Mucosa of rectum (tissue), 2 donors: ENCODE results near the gene ST13.

Source experiments
- H3K27ac ChIP-seq, 2 donors: one replicate each; pipeline ENCODE4 v1.7.0; 2013; ENCODE audit warnings: inconsistent platforms in 2 of 2, low read depth in 2 of 2, low read length in 2 of 2
- H3K27me3 ChIP-seq, 2 donors: one replicate each; pipeline ENCODE4 v1.7.0; 2013; ENCODE audit warnings: low read length in 2 of 2; ENCODE audit not compliant: control insufficient read depth in 2 of 2, insufficient read depth in 2 of 2
- H3K36me3 ChIP-seq, 2 donors: one replicate each; pipeline ENCODE4 v1.7.0; 2013; ENCODE audit warnings: low read length in 2 of 2; ENCODE audit not compliant: control insufficient read depth in 2 of 2, insufficient read depth in 2 of 2
- H3K4me1 ChIP-seq, 2 donors: one replicate each; pipeline ENCODE4 v1.7.0; 2013; ENCODE audit warnings: low read length in 2 of 2, mild to moderate bottlenecking in 1 of 2; ENCODE audit not compliant: control insufficient read depth in 2 of 2, insufficient read depth in 2 of 2
- H3K4me3 ChIP-seq, 2 donors: one replicate each; pipeline ENCODE4 v1.7.0; 2013; ENCODE audit warnings: low read length in 2 of 2
- H3K9ac ChIP-seq, 2 donors: one replicate each; pipeline ENCODE4 v1.7.0; 2013; ENCODE audit warnings: low read length in 2 of 2, low read depth in 1 of 2, mild to moderate bottlenecking in 1 of 2
- H3K9me3 ChIP-seq, 2 donors: one replicate each; pipeline ENCODE4 v1.7.0; 2013; ENCODE audit warnings: low read length in 2 of 2; ENCODE audit not compliant: control insufficient read depth in 2 of 2
- donor health status: healthy.
- donor health status: Normal muscosa, but diverticular disease.

The ST13 gene

DNA sequence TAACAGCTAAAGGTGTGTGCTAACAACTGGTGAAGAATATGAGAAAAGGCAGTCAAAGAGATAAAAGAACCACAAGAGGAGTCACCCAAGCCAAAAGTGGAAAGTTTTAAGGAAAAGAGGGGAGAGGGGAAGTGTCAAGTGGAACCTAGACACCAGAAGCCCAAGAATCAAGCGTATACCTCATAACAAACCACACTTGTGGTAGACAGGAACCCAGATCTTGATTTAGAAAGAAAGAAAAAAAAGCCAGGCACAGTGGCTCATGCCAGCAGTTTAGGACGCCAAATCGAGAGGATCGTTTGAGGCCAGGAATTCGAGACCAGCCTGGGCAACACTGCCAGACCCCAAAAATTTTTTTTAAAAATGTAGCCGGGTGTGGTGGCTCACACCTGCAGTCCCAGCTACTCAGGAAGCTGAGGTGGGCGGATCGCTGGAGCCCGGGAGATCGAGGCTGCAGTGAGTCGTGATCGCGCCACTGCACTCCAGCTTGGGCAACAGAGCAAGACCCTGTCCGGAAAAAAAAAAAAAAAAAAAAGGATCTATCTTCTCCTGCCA lies 38.2 kb downstream of the ST13 start:
- no peak overlapping the region for H3K27ac ChIP-seq
- H3K4me1 ChIP-seq = peaks cover 16 to 19% of the 10 kb centered on the region in 2 donors

DNA sequence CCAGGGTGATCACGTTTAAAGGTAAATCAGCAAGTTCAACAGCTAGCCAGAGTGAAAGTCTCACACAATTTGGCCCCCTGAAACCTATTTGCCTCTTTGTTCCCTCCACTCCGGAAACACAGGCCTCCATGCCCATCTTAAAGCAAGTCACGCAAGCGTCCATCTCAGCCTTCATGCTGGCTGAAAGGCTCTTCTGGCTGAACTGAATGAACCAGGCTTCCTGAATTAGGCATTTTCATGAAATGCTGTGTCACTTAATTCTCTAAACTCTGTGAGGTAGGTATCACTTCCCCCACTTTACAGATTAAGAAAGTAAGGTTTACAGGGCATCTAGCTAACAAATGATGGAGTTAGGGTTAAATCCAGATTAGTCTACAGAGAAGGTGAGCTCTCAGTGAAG lies 38.7 kb downstream of the ST13 start:
- Histone ChIP-seq H3K27ac (no peak overlapping the region), H3K9me3 (no peaks in the 10 kb centered on the region), H3K36me3 (no peaks in the 10 kb centered on the region), H3K4me1 (peaks cover 16 to 19% of the 10 kb centered on the region in 2 donors), H3K27me3 (no peaks in the 10 kb centered on the region), H3K9ac (no peak overlapping the region), H3K4me3 (no peak overlapping the region)

More for the DNA sequence above, 38.2 kb downstream of the ST13 start:
- peaks cover 0 to 3% of the 10 kb centered on the region in 2 donors for H3K36me3 ChIP-seq
- H3K9ac ChIP-seq = peak overlapping the region; percentile 85 to 87
- H3K9me3 ChIP-seq = no peaks in the 10 kb centered on the region
- peak overlapping the region; percentile 91 to 94 for H3K4me3 ChIP-seq
- H3K27me3 ChIP-seq = no peaks in the 10 kb centered on the region

DNA sequence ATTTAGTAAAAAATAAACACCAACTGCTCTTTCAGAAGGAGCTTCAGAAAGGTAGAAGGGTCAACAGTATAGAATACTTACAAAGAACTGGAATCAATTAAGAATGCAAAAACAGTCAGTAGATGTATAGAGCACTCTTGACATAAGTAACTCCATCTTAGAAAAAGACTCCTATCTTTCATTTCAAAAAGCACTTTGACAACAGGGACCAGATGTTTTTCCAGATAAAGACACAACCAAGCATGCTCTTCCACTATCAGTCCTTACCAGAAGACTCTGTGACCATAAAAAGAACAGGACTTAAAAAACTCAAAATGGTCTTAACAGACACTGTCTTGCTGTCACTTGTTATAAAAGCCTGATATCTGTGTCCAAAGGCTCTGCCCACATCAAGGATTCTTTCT lies 42.5 kb downstream of the ST13 start:
- Histone ChIP-seq H3K36me3 (no peaks in the 10 kb centered on the region), H3K9ac (no peak overlapping the region), H3K4me1 (peaks cover 8 to 13% of the 10 kb centered on the region in 2 donors), H3K27ac (no peak overlapping the region), H3K27me3 (no peaks in the 10 kb centered on the region), H3K9me3 (no peaks in the 10 kb centered on the region), H3K4me3 (no peak overlapping the region)

DNA sequence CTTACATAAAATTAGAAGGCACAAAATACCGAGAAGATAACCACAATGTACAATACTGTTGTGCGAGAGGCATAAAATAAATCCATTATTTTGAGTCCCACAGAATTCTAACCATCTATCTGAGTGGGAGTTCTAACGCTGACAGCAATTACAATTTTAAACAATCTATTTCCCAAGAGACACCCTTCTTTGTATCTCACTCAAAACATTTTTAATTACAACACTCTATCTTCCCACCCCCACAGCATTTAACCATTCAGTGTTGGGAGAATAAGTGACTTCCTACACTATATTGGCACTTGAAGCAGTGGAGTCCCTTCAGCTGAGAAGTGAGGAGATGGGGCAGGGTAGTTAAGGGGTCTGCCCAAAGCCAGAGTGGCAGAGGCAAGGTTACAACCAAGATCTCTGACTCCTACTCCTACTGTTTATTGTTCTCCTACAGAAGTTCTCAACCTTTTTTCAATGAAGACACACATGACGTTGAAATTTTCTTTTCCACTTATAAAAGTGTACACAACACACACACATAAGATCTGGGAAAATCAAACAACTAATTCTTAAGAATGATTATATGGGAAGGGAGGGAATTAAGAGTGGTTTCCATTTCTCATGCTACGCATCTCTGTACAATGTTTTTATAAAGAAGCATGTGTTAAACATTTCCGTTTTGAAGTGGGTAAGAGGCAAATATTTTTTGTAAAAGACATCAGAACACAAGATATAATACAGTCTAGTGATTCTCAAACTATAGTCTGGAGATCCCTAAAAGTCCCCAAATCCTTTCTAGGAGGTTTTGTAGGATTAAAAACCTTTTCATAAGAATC lies 48.2 kb downstream of the ST13 start:
- H3K9ac ChIP-seq = no peak overlapping the region
- H3K27ac ChIP-seq = no peak overlapping the region
- no peaks in the 10 kb centered on the region for H3K36me3 ChIP-seq
- no peaks in the 10 kb centered on the region for H3K9me3 ChIP-seq
- no peaks in the 10 kb centered on the region for H3K4me1 ChIP-seq
- no peaks in the 10 kb centered on the region for H3K27me3 ChIP-seq
- H3K4me3 ChIP-seq = no peak overlapping the region

DNA sequence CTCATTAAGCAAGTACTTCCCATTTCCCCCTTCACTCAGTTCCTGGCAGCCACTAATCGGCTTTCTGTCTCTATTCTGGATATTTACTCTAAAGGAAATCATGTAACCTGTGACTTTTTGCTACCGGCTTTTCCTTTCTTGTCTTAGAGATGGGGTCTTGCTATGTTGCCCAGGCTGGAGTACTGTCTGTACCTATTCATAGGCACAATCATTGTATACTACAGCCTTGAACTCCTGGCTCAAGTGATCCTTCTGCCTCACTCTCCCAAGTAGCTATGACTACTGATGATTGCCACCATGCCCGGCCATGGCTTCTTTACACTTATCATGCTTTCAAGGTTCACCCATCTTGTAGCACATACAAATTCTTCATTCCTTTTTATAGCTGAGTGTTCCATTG lies 49.7 kb downstream of the ST13 start:
- H3K9me3 ChIP-seq = no peaks in the 10 kb centered on the region
- H3K36me3 ChIP-seq = no peaks in the 10 kb centered on the region
- no peaks in the 10 kb centered on the region for H3K4me1 ChIP-seq
- H3K27ac ChIP-seq = no peak overlapping the region
- H3K4me3 ChIP-seq = no peak overlapping the region
- no peak overlapping the region for H3K9ac ChIP-seq
- H3K27me3 ChIP-seq = no peaks in the 10 kb centered on the region

DNA sequence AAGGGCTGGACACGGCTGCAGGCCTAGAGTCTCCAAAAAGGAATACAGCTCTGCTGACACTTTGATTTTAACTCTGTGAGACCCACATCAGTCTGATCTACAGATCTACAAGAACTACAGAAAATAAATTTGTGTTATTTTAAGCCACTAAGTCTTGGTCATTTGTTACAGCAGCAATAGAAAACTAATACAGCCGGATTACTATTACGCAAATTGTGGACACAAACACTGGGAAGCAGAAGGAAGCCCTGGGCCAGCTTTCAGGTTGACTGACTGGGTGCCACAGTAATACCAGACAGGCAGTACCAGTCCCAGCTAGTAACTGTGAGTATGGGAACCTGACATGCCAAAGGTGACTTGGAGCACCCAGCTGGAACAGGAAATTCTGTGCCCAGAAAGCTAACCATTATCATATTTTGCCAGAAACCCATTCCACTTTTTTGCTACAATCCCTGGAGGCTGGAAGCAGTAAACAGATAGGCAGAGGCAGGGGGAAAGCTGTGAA lies 50.7 kb downstream of the ST13 start:
- no peak overlapping the region for H3K4me3 ChIP-seq
- no peak overlapping the region for H3K9ac ChIP-seq
- no peaks in the 10 kb centered on the region for H3K27me3 ChIP-seq
- no peak overlapping the region for H3K27ac ChIP-seq
- no peaks in the 10 kb centered on the region for H3K9me3 ChIP-seq
- H3K36me3 ChIP-seq = no peaks in the 10 kb centered on the region
- no peaks in the 10 kb centered on the region for H3K4me1 ChIP-seq

DNA sequence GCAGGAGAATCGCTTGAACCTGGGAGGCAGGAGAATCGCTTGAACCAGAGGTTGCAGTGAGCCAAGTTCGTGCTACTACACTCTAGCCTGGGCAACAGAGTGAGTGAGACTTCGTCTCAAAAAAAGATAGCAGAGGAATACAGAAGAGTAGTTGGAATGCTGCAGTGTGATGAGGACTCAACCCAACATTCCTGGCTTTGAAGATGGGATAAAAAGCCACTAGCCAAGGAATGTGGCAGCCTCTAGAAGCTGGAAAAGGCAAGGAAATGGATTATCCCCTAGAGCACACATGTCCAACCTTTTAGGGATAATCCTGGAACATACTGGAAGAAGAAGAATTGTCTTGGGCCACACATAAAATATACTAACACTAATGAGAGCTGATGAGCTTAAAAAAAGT lies 51.2 kb downstream of the ST13 start:
- Histone ChIP-seq H3K9me3 (no peaks in the 10 kb centered on the region), H3K36me3 (no peaks in the 10 kb centered on the region), H3K9ac (no peak overlapping the region), H3K27me3 (no peaks in the 10 kb centered on the region), H3K27ac (no peak overlapping the region), H3K4me1 (no peaks in the 10 kb centered on the region), H3K4me3 (no peak overlapping the region)

DNA sequence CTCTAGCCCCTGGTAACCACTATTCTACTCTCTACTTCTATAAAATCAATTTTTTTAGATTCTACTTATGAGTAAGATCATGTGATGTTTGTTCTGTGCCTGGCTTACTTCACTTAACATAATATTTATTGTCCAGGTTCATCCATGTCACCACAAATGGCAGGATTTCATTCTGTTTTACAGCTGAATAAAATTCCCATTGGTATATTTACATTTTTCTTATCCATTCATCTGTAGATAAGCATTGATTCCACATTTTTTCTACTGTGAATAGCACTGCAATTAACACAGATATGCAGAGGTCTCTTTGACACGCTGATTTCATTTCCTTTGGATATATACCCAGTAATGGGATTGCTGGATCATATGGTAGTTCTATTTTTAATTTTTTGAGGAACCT lies 53.1 kb downstream of the ST13 start:
- Histone ChIP-seq H3K4me1 (no peaks in the 10 kb centered on the region), H3K9ac (no peak overlapping the region)

DNA sequence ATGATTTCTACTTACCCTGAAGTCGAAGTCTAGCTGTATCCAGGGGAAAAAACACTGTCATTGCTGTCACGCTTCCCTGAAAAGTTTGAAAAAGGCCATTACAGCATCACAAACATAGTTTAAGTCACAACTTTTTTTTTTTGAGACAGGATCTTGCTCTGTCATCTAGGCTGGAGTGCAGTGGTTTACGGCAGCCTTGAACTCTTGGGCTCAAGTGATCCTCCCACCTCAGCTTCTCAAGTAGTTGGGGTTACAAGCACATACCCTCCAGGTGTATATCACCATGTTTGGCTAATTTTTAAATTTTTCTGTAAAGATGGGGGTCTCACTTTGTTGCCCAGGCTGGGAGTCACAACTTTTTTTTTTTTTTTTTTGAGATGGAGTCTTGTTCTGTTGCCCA lies 57.4 kb downstream of the ST13 start:
- no peak overlapping the region for H3K27ac ChIP-seq
- H3K4me3 ChIP-seq = no peak overlapping the region
- H3K4me1 ChIP-seq = no peaks in the 10 kb centered on the region
- H3K36me3 ChIP-seq = peaks cover 0 to 9% of the 10 kb centered on the region in 2 donors
- H3K9ac ChIP-seq = no peak overlapping the region
- H3K27me3 ChIP-seq = no peaks in the 10 kb centered on the region
- H3K9me3 ChIP-seq = no peaks in the 10 kb centered on the region

More for the DNA sequence above, 53.1 kb downstream of the ST13 start:
- H3K4me3 ChIP-seq = no peak overlapping the region
- no peaks in the 10 kb centered on the region for H3K9me3 ChIP-seq
- H3K36me3 ChIP-seq = no peaks in the 10 kb centered on the region
- no peak overlapping the region for H3K27ac ChIP-seq
- no peaks in the 10 kb centered on the region for H3K27me3 ChIP-seq

DNA sequence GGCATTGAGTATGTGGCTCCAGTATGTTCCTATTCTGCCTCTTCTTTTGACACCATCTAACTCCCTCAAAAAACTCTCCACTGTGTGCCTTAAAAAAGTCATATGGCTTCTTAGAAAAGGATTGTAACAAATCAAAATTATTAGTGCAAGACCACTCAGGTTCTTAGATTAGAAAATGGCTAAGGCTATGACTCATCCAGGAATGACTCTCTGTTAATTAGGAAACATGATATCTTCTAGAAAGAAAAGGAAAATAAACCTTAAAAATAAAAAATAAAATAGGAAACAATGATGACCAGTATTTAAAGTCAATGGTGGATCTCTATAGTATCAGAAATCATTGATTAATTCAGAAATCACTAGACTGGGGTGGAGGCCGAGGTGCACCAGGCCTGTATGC lies 59.0 kb downstream of the ST13 start:
- H3K36me3 ChIP-seq = peaks cover 0 to 9% of the 10 kb centered on the region in 2 donors
- no peak overlapping the region for H3K9ac ChIP-seq
- no peak overlapping the region for H3K27ac ChIP-seq
- no peaks in the 10 kb centered on the region for H3K9me3 ChIP-seq
- no peaks in the 10 kb centered on the region for H3K4me1 ChIP-seq
- H3K27me3 ChIP-seq = no peaks in the 10 kb centered on the region
- H3K4me3 ChIP-seq = no peak overlapping the region
